Dendritic cell treated with granulocyte-macrophage colony-stimulating factor and Interleukin-4, amounts not matched to agents 40 ng/mL and 50 ng/mL, for 4 days (primary cell): ENCODE results near the gene BACH1.
"Not testable (repeated sequence)": the region's sequence is repeated elsewhere in the genome, so short reads cannot be mapped to it uniquely, and the experiment has no call there.

Source experiments
- H3K27ac Mint-ChIP-seq: one replicate; pipeline ENCODE4 v1.8.0; 2022; ENCODE audit warnings: mild to moderate bottlenecking, mixed read lengths
- H3K27me3 Mint-ChIP-seq: one replicate; pipeline ENCODE4 v1.8.0; 2022; ENCODE audit warnings: mild to moderate bottlenecking, mixed read lengths
- H3K36me3 Mint-ChIP-seq: one replicate; pipeline ENCODE4 v1.8.0; 2022; ENCODE audit warnings: low read depth, mixed read lengths
- H3K4me1 Mint-ChIP-seq: one replicate; pipeline ENCODE4 v1.8.0; 2022; ENCODE audit warnings: low read depth, mixed read lengths
- H3K4me3 Mint-ChIP-seq: one replicate; pipeline ENCODE4 v1.8.0; 2022; ENCODE audit warnings: mild to moderate bottlenecking, moderate library complexity, mixed read lengths
- H3K9me3 Mint-ChIP-seq: one replicate; pipeline ENCODE4 v1.8.0; 2022; ENCODE audit warnings: mixed read lengths
- intact Hi-C: fragments of 100-400 bp; cut with micrococcal nuclease; formaldehyde crosslinking; loops from one replicate; pipeline ENCODE4 v1.15.0; 2022

BACH1 gene

DNA sequence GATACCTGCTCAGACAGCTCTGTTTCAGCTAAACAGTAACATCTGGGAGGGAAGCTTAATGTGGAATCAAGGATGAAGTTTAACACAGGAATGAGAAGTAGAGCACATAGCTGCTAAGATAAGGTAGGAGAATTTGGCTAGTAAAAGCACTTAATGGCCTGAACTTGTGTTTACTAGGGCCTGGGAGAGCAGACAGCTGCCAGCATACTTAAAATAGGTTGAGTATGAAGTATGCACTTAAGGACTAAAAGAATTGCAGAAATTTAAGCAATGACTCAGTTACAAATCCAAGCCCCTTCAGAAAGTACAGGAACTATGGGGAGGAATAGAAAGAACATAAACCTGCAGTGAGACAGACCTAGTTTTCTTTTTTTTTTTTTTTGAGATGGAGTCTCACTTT is 53.0 kb downstream of the BACH1 start:
- peaks cover 18% of the 10 kb centered on the region for H3K9me3 Mint-ChIP-seq
- H3K4me3 Mint-ChIP-seq: no peak overlapping the region
- H3K27me3 Mint-ChIP-seq: no peaks in the 10 kb centered on the region
- H3K36me3 Mint-ChIP-seq: peaks cover 54% of the 10 kb centered on the region
- peaks cover 61% of the 10 kb centered on the region for H3K4me1 Mint-ChIP-seq
- intact Hi-C loops: no loop called here
- no peak overlapping the region for H3K27ac Mint-ChIP-seq

- intact Hi-C loops, H3K27me3 Mint-ChIP-seq, H3K4me3 Mint-ChIP-seq: not testable (repeated sequence)
- peak overlapping the region; percentile 80 for H3K27ac Mint-ChIP-seq
- peaks cover 18% of the 10 kb centered on the region for H3K9me3 Mint-ChIP-seq
- H3K36me3 Mint-ChIP-seq: peaks cover 67% of the 10 kb centered on the region
- peaks cover 52% of the 10 kb centered on the region for H3K4me1 Mint-ChIP-seq
Measured at GRCh38 chr21:29355043-29355710, 56.5 kb downstream of the BACH1 start.

DNA sequence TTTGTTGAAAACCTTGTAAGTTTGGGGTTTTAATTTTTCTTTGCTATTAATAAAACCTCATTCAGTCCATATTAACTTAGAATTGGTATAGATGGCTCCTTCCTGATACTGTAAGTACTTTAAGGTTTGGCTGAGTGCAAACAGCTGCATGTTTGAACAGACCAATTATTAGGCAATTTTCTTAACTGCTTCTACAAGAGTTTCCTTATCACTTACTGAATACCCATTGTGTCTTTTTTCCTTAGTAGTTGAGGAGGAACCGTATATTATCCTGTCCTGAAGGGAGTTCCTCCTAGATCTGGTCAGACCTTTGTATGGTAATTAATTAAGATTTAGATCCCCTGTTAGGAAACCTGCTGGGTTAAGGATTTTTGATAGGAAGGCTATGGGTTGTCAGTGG is 57.6 kb downstream of the BACH1 start:
- peaks cover 45% of the 10 kb centered on the region for H3K4me1 Mint-ChIP-seq
- H3K4me3 Mint-ChIP-seq, intact Hi-C loops, H3K27me3 Mint-ChIP-seq: not testable (repeated sequence)
- peaks cover 18% of the 10 kb centered on the region for H3K9me3 Mint-ChIP-seq
- peak overlapping the region; percentile 80 for H3K27ac Mint-ChIP-seq
- peaks cover 68% of the 10 kb centered on the region for H3K36me3 Mint-ChIP-seq

DNA sequence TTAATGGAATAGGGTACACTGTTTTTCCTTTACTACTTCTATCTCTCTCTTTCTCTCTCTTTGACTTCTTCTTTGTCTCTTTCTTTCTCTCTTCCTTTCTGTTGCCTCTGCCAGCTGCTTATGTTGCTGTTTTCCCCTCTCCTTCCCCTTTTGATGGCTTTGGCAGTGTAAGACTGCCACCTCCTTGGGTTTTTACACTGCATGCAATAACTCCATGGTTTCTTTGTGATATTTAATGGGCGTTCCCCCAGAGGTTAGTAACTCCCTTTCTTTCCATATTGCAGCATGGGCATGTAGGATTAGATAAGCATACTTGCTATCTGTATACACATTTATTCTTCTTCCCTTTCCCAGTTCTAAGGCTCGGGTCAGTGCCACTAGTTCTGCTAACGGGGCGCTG is 58.1 kb downstream of the BACH1 start:
- Mint-ChIP-seq H3K27ac (peak overlapping the region; percentile 80), H3K4me1 (peaks cover 45% of the 10 kb centered on the region), H3K4me3 (peak overlapping the region; percentile 11), H3K9me3 (peaks cover 18% of the 10 kb centered on the region), H3K36me3 (peaks cover 67% of the 10 kb centered on the region)
- intact Hi-C loops, H3K27me3 Mint-ChIP-seq: not testable (repeated sequence)

- no peak overlapping the region for H3K4me3 Mint-ChIP-seq
- peaks cover 4% of the 10 kb centered on the region for H3K9me3 Mint-ChIP-seq
- intact Hi-C loops: no loop called here
- peaks cover 68% of the 10 kb centered on the region for H3K36me3 Mint-ChIP-seq
- no peak overlapping the region for H3K27ac Mint-ChIP-seq
- H3K27me3 Mint-ChIP-seq: no peaks in the 10 kb centered on the region
- H3K4me1 Mint-ChIP-seq: peaks cover 33% of the 10 kb centered on the region
Measured at GRCh38 chr21:29359718-29360117, 61.0 kb downstream of the BACH1 start.

- H3K27ac Mint-ChIP-seq: no peak overlapping the region
- peaks cover 66% of the 10 kb centered on the region for H3K36me3 Mint-ChIP-seq
- H3K4me3 Mint-ChIP-seq: no peak overlapping the region
- intact Hi-C loops: no loop called here
- no peaks in the 10 kb centered on the region for H3K27me3 Mint-ChIP-seq
- H3K9me3 Mint-ChIP-seq: peaks cover 3% of the 10 kb centered on the region
- peaks cover 24% of the 10 kb centered on the region for H3K4me1 Mint-ChIP-seq
Measured at GRCh38 chr21:29360799-29361765, 62.4 kb downstream of the BACH1 start.

GRCh38 chr21:29362758-29363157 is 64.0 kb downstream of the BACH1 start:
- intact Hi-C loops: no loop called here
- Mint-ChIP-seq H3K27me3 (no peaks in the 10 kb centered on the region), H3K4me1 (peaks cover 16% of the 10 kb centered on the region), H3K4me3 (no peak overlapping the region), H3K36me3 (peaks cover 76% of the 10 kb centered on the region), H3K27ac (no peak overlapping the region), H3K9me3 (peaks cover 17% of the 10 kb centered on the region)

GRCh38 chr21:29365661-29366265 is 67.0 kb downstream of the BACH1 start:
- Mint-ChIP-seq H3K4me1 (peaks cover 7% of the 10 kb centered on the region), H3K27me3 (no peaks in the 10 kb centered on the region), H3K36me3 (peaks cover 76% of the 10 kb centered on the region), H3K9me3 (peaks cover 17% of the 10 kb centered on the region), H3K4me3 (no peak overlapping the region), H3K27ac (no peak overlapping the region)
- intact Hi-C loops: no loop called here

- Mint-ChIP-seq H3K27me3 (no peaks in the 10 kb centered on the region), H3K9me3 (peaks cover 17% of the 10 kb centered on the region), H3K36me3 (peaks cover 74% of the 10 kb centered on the region), H3K4me1 (peaks cover 7% of the 10 kb centered on the region), H3K4me3 (no peak overlapping the region), H3K27ac (no peak overlapping the region)
- intact Hi-C loops: no loop called here
Measured at GRCh38 chr21:29366532-29366931, 67.8 kb downstream of the BACH1 start.

- no peak overlapping the region for H3K4me3 Mint-ChIP-seq
- intact Hi-C loops: no loop called here
Measured at GRCh38 chr21:29367335-29367734, 68.6 kb downstream of the BACH1 start.

GRCh38 chr21:29368906-29369305 is 70.2 kb downstream of the BACH1 start:
- Mint-ChIP-seq H3K27ac (no peak overlapping the region), H3K36me3 (peaks cover 68% of the 10 kb centered on the region)

More at GRCh38 chr21:29367335-29367734, 68.6 kb downstream of the BACH1 start:
- Mint-ChIP-seq H3K4me1 (peaks cover 7% of the 10 kb centered on the region), H3K27me3 (no peaks in the 10 kb centered on the region), H3K9me3 (peaks cover 17% of the 10 kb centered on the region), H3K36me3 (peaks cover 68% of the 10 kb centered on the region), H3K27ac (no peak overlapping the region)

GRCh38 chr21:29371464-29371863 is 72.7 kb downstream of the BACH1 start:
- intact Hi-C loops: loop anchor here (5.0 kb wide), 2 partner anchors 34 to 139 kb away; no protein-coding TSS in a partner anchor

More at GRCh38 chr21:29368906-29369305, 70.2 kb downstream of the BACH1 start:
- Mint-ChIP-seq H3K4me1 (peaks cover 7% of the 10 kb centered on the region), H3K9me3 (peaks cover 17% of the 10 kb centered on the region), H3K27me3 (no peaks in the 10 kb centered on the region), H3K4me3 (no peak overlapping the region)
- intact Hi-C loops: no loop called here

DNA sequence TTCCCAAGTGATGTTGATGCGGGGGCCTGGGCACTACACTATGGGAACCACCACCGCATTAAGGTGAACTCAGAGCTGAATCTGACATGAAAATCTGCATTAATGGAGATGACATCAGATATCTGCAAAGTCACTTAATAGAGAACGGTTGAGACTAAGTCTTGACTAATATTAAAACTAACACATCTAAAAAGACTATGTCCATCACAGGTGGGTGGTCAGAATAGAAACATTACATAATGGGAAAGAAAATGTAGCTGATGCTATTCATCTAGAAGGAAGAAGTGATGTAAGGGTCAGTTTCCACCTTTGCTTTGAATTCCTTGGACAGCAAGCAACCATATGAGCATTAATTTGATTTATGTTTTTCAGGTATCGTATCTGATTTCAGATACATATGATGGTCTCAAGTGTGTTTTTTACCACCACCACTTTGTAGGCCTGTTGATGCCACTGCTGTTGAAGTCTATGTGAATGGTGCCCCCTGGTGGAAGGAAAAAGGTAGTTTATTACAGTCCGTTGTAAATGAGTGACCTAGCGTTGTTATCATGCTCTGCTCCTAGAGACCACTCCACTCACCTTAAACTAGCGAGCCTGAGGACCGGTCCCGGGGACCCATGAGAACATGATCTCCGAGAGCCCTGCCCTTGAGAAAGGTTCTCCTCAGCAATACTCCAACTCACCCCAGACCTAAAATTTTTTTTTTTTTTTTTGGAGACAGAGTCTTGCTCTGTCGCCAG is 73.5 kb downstream of the BACH1 start:
- peak overlapping the region; percentile 27 for H3K27ac Mint-ChIP-seq
- intact Hi-C loops: loop anchor here (1.0 to 5.0 kb wide), 4 partner anchors 35 to 282 kb away; no protein-coding TSS in a partner anchor
- peaks cover 61% of the 10 kb centered on the region for H3K36me3 Mint-ChIP-seq
- H3K27me3 Mint-ChIP-seq: no peaks in the 10 kb centered on the region
- H3K9me3 Mint-ChIP-seq: peaks cover 2% of the 10 kb centered on the region
- H3K4me3 Mint-ChIP-seq: no peak overlapping the region
- H3K4me1 Mint-ChIP-seq: peaks cover 15% of the 10 kb centered on the region

More at GRCh38 chr21:29371464-29371863, 72.7 kb downstream of the BACH1 start:
- Mint-ChIP-seq H3K9me3 (peaks cover 10% of the 10 kb centered on the region), H3K27me3 (no peaks in the 10 kb centered on the region), H3K27ac (no peak overlapping the region), H3K4me3 (no peak overlapping the region), H3K4me1 (peaks cover 15% of the 10 kb centered on the region), H3K36me3 (peaks cover 66% of the 10 kb centered on the region)
